COLO668 (cell line): ENCODE measurements around the gene ITGB2.
"Not testable (repeated sequence)": the region's sequence is repeated elsewhere in the genome, so short reads cannot be mapped to it uniquely, and the experiment has no call there.

ENCODE experiments used
- DNase-seq: peaks from one replicate; lab custom pipeline; 2025; ENCODE audit not compliant: unreplicated experiment; lab: John Stamatoyannopoulos, UW

The ITGB2 gene

GRCh38 chr21:44887126-44887806, 33.4 kb downstream of the ITGB2 start:
- no peak for DNase-seq

GRCh38 chr21:44886113-44887075, 34.3 kb downstream of the ITGB2 start:
- no peak for DNase-seq

GRCh38 chr21:44885615-44886014, 35.1 kb downstream of the ITGB2 start:
- no peak for DNase-seq

- no peak for DNase-seq
These were observed 36.6 kb downstream of the ITGB2 start for GRCh38 chr21:44884097-44884496.

- DNase-seq = no peak
These were observed 37.4 kb downstream of the ITGB2 start for GRCh38 chr21:44883250-44883649.

GRCh38 chr21:44881198-44881872, 39.4 kb downstream of the ITGB2 start:
- no peak for DNase-seq

GRCh38 chr21:44880405-44881197, 40.1 kb downstream of the ITGB2 start:
- DNase-seq = no peak

- not testable (repeated sequence) for DNase-seq
These were observed 41.5 kb downstream of the ITGB2 start for GRCh38 chr21:44879238-44879637.

- no peak for DNase-seq
These were observed 42.4 kb downstream of the ITGB2 start for GRCh38 chr21:44878053-44878982.

- no peak for DNase-seq
These were observed 43.7 kb downstream of the ITGB2 start for GRCh38 chr21:44876849-44877575.

GRCh38 chr21:44875316-44875700, 45.4 kb downstream of the ITGB2 start:
- DNase-seq = no peak

GRCh38 chr21:44874497-44875315, 46.0 kb downstream of the ITGB2 start:
- peak; percentile 64 for DNase-seq

GRCh38 chr21:44874240-44874496, 46.5 kb downstream of the ITGB2 start:
- DNase-seq = no peak

GRCh38 chr21:44873356-44874239, 47.1 kb downstream of the ITGB2 start, which contains the start of gene PTTG1IP:
Gene PTTG1IP (minus strand): TSS chr21:44873690. CDS start chr21:44873616, 74 bp downstream.
- DNase-seq = peak; percentile 99

GRCh38 chr21:44872649-44873355, 47.9 kb downstream of the ITGB2 start:
- DNase-seq = peak; percentile 60

- peak; percentile 45 for DNase-seq
These were observed 48.4 kb downstream of the ITGB2 start for GRCh38 chr21:44872323-44872648.
